Femur (tissue), 1 donor: Measurements from ENCODE around the gene SLC35E4.
"Not testable (repeated sequence)": the region's sequence is repeated elsewhere in the genome, so short reads cannot be mapped to it uniquely, and the experiment has no call there.

Experiments used
- DNase-seq: peaks from one replicate; pipeline ENCODE4 v3.0.0-alpha.2; 2017

Gene SLC35E4

GRCh38 chr22:30635273-30636225 lies at the start of gene SLC35E4:
TSS of gene SLC35E4 (plus strand) at chr22:30635781. CDS start at chr22:30636451, 670 bp downstream.
- DNase-seq = peak; percentile 95

DNA sequence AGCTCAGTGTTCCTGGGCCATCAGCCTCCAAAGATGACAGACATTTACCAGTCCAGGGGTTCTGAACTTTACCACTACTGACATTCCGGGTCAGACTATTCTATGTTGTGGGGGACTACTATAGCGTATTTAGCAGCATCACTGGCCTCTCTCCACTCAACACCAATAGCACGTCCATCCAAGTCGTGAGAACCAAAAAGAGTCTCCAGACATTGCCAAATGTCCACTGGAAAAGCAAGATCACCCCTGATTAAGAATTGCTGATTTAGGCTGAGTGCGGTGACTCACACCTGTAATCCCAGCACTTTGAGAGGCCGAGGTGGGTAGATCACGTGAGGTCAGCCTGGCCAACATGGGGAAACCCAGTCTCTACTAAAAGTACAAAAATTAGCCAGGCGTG lies 49.2 kb upstream of the SLC35E4 start:
- DNase-seq = no peak

- DNase-seq = no peak
Measured at GRCh38 chr22:30591191-30591587, 44.4 kb upstream of the SLC35E4 start.

DNA sequence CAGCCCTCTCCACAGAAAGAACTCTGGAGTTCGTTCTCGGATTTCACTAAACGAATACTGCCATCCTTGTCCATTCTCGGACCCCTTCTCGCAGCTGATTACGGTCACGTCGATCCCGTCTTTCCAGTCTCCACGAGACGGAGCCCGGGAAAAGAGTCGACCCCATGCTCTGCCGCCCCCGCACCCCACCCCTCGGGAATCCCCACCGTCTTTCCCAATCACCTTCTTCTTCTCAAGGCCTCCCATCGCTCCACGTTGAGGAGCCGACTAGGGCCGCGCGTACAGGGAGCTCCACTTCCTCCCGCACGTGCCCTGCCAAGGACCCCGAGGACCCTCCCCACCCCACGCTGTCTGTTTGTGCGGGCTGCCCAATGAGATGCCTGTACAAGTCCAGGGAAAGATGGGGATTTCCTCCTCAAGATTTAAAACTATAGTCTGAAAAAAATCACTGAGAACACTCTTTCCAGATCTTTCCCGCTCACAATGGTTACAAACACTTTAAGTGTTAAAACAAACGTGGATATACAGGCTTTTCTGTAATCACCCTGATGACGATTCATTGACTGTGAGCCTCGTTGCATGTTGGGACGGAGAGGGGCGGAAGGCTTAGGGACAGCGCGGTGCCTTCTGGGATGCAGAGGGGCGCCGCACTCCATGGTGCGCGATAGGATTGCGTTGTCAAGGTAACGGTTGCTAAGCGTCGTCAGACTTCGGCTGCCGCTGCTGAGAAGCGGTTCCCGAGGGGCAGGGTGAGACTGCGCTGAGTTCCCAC lies 43.8 kb upstream of the SLC35E4 start, which contains the start of gene PES1:
TSS of gene PES1 (minus strand) at position 323 of the 772 bp plus-strand sequence. CDS start at position 246, 77 bp downstream.
- peak; percentile 98 for DNase-seq

GRCh38 chr22:30592360-30592713 lies 43.2 kb upstream of the SLC35E4 start:
- not testable (repeated sequence) for DNase-seq

DNA sequence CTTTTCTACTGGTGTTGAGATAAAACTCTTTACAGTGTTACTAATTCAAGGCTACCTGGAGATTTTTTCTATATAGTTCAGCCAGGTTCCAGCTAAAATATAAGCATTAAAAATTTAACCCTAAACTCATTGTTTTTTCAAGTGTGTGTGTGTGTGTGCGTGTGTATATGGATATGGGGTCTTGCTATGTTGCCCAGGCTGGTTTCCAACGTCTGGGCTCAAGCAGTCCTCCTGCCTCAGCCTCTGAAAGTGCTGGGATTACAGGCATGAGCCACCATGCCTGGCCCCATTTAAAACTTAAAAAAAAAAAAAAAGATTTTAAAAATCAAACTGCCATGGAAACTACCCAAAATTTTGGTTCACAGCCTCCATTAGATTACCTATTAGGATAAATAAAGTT lies 39.4 kb upstream of the SLC35E4 start:
- DNase-seq = no peak

- no peak for DNase-seq
Measured at GRCh38 chr22:30596886-30597285, 38.7 kb upstream of the SLC35E4 start.

GRCh38 chr22:30598986-30599385 lies 36.6 kb upstream of the SLC35E4 start:
- DNase-seq = no peak

- no peak for DNase-seq
Measured at GRCh38 chr22:30600921-30601320, 34.7 kb upstream of the SLC35E4 start.

GRCh38 chr22:30601464-30601863 lies 34.1 kb upstream of the SLC35E4 start:
- no peak for DNase-seq

- DNase-seq = no peak
Measured at GRCh38 chr22:30602049-30602448, 33.5 kb upstream of the SLC35E4 start.

DNA sequence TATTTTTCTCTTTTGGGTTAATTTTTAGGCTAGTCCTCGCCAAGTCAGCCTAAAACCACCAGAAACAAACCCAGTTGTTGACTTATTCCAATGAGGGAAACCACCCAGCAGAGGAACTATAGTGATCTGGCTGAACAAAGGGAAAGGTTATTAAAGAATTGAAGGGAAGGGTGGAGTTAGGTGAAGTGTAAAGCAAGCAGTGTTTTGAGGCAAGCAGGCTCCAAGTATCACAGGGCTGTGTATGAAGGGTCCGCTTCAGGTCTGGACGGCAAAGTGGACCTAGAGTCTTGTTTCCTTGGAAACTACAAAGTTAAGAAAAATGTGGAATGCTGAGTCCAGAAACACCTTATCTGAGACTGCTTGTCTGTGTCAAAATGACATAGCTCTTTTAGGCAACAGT lies 31.8 kb upstream of the SLC35E4 start:
- DNase-seq = no peak

DNA sequence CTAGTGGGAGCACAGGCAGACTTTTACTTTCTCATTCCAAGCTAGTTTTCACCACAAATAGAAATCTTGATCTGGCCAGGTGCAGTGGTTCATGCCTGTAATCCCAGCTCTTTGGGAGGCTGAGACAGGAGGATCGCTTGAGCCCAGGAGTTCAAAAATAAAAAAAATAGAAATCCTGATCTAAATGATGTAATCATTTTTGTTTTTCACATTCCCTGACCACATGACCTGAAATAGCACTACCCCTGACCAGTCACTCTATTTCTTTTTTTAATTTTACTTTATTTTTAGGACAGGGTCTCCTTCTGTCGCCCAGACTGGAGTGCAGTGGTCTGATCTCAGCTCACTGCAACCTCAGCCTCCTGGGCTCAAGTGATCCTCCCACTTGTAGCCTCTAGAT lies 30.9 kb upstream of the SLC35E4 start:
- DNase-seq = no peak

DNA sequence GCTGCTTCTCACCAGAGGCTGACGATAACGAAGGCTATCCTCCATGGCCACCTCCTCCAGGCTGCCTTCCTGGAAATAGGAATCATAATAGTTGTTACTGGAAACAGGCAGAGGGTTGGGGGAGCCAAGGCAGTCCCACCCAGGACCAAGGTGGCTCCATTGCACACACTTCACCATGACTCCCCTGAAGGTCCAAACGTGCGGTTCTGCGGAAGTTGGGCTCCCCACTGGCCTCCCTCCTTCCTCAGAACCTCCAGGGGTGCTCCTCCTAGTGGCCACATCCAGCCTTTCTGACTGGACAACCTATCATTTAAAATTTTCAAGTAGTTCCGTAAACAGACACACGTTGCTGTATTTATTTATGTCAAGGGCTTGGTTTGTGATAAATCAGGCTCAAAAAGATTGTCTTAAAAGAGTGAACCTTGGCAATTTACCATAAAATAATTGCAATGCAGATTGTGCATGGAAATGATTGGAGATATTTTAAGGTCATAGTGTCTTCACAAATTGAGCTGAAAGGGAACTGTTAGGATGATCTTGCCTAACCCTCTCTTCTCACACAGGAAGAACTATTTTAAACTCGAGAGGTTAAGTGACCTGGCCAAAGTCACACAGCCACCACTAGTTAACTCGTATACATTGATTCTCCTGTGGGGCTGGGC lies 30.0 kb upstream of the SLC35E4 start:
- DNase-seq = peak; percentile 40

GRCh38 chr22:30606455-30607299 lies 28.9 kb upstream of the SLC35E4 start, which contains the start of gene TCN2:
TSS of gene TCN2 (plus strand) at chr22:30607174. CDS start at chr22:30607332, 158 bp downstream.
- peak; percentile 84 for DNase-seq

DNA sequence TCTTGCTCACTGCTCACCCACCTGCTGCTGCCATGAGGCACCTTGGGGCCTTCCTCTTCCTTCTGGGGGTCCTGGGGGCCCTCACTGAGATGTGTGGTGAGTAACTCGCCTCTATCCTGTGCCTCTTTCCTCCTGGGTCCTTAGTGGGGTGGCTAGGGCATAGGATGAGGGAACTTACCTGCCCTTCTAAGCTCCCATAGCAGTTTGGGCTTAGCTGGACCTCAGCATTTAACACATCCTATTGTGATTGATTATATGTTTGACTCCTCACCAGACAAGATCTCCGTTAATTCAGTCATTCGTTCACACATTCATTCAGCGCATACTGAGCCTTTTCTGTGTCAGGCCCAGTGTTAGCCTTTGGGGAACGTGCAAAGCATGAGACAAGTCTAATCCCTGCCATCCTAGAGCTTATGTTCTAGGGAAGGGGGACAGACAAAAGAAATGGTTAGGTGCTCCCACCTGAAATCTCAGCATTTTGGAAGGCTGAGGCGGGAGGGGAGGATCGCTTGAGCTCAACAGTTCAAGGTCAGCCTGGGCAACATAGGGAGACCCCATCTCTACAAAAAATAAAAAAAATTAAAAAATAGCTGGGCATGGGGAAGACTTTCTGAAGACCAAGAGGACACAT lies 28.2 kb upstream of the SLC35E4 start:
- DNase-seq = no peak

GRCh38 chr22:30607939-30608338 lies 27.6 kb upstream of the SLC35E4 start:
- no peak for DNase-seq

DNA sequence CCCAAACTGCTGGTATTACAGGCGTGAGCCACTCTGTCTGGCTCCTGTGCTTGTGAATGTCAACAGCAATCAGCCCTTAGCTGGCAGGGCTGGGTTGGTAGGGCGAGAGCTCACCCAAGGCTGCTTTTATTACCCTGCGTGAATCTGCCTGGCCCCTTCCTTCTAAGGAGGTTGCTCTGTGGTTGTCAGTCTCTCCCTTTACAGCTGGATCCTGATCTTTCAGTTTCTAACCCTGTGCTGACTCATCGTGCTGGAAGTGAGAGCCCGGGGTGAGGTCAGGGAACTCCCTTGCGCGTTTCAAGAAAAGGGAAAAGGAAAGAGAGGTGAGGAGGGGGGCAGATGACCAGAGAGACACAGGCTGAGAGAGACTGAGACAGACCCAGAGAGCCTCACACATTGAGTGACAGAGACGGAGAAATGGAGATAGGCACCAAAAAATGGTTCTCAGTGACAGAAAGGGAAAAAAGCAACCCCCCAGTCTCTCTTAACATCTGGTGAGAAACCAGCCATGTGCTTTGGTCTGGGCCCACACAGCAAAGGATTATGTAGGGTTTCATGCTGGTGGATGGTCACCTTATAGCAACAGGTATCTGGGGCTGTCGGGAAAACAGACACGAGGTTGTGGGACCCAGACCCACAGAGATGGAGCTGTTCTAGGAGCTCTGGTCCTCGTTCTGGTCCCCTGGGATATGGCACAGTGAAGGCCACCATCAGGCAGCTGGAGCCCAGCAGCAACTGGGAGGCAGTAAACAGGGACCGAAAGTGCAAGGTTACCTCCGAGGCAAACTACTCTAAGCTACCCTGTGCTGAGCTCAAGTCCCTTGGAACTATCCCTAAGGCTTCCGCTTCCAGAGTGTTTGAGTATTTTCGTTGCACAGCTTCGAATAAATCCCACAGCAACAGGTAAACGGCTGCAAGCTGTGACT lies 26.1 kb upstream of the SLC35E4 start:
- peak; percentile 47 for DNase-seq

- no peak for DNase-seq
Measured at GRCh38 chr22:30610299-30610698, 25.3 kb upstream of the SLC35E4 start.

DNA sequence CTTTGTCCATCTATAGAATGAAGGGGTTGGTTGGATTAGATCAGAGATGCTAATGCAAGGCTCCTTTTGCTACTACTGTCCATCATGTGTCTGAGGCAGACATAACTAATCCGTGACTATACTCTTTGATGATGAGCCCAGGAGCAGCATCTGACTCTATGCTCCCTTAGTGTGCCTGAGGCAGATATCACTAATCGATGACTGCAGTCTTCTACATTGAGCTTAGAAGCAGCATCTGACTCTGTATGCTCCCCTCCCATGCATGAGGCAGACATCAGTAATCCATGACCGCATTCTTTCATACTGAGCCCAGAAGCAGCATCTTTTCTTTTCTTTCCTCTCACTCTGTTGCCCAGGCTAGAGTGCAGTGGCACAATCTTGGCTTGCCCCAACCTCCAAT lies 24.4 kb upstream of the SLC35E4 start:
- DNase-seq = no peak
